KMS-11 (cell line): Measurements from ENCODE around the gene HACD2.

Source experiments
- H2AFZ ChIP-seq: fragments of 200-600 bp; sonication (generic); 2 replicates; pipeline ENCODE4 v1.6.1; 2016; ENCODE audit warnings: antibody characterized with exemption, mixed run types, low read depth
- H3K27ac ChIP-seq: fragments of 200-600 bp; sonication (generic); 2 replicates; pipeline ENCODE4 v1.6.1; 2016; ENCODE audit warnings: mild to moderate bottlenecking, mixed run types
- H3K27me3 ChIP-seq: fragments of 200-600 bp; sonication (generic); 2 replicates; pipeline ENCODE4 v1.6.1; 2017; ENCODE audit warnings: mild to moderate bottlenecking, low read depth, mixed run types, moderate library complexity; ENCODE audit not compliant: insufficient read depth
- H3K36me3 ChIP-seq: fragments of 200-600 bp; sonication (generic); 2 replicates; pipeline ENCODE4 v1.6.1; 2017; ENCODE audit warnings: mild to moderate bottlenecking, mixed run types; ENCODE audit not compliant: insufficient read depth
- H3K4me1 ChIP-seq: fragments of 200-600 bp; sonication (generic); 2 replicates; pipeline ENCODE4 v1.6.1; 2016; ENCODE audit warnings: mild to moderate bottlenecking, low read depth, mixed run types; ENCODE audit not compliant: poor library complexity, severe bottlenecking
- H3K4me2 ChIP-seq: fragments of 200-600 bp; sonication (generic); 2 replicates; pipeline ENCODE4 v1.7.0; 2016; ENCODE audit warnings: mild to moderate bottlenecking, mixed run types
- H3K4me3 ChIP-seq: fragments of 200-600 bp; sonication (generic); IDR thresholded peaks from 2 replicates; pipeline ENCODE4 v1.6.1; 2017; ENCODE audit warnings: low read depth, low read length, mixed read lengths; ENCODE audit not compliant: insufficient read depth
- H3K79me2 ChIP-seq: fragments of 200-600 bp; sonication (generic); 2 replicates; pipeline ENCODE4 v1.6.1; 2016; ENCODE audit warnings: low read depth, mixed run types; ENCODE audit not compliant: insufficient read depth
- H3K9ac ChIP-seq: fragments of 200-600 bp; sonication (generic); 2 replicates; pipeline ENCODE4 v1.6.1; 2016; ENCODE audit warnings: mild to moderate bottlenecking, mixed run types
- H4K20me1 ChIP-seq: fragments of 200-600 bp; sonication (generic); 2 replicates; pipeline ENCODE4 v1.6.1; 2016; ENCODE audit warnings: mild to moderate bottlenecking, mixed run types; ENCODE audit not compliant: insufficient read depth
- CTCF ChIP-seq: fragments of 200-600 bp; sonication (generic); conservative IDR thresholded peaks from 2 replicates; pipeline ENCODE4 v1.6.1; 2017; ENCODE audit warnings: low read depth, mild to moderate bottlenecking, antibody characterized with exemption, low read length, moderate library complexity, mixed read lengths

HACD2 gene

GRCh38 chr3:123546133-123546755 is 38.6 kb downstream of the HACD2 start:
- Histone ChIP-seq H3K4me1 (no peaks in the 10 kb centered on the region), H3K4me3 (no peak overlapping the region), H3K27ac (no peak overlapping the region), H3K36me3 (no peaks in the 10 kb centered on the region), H3K79me2 (no peaks in the 10 kb centered on the region), H2AFZ (no peak overlapping the region), H3K9ac (no peak overlapping the region), H3K4me2 (no peak overlapping the region), H3K27me3 (no peaks in the 10 kb centered on the region), H4K20me1 (no peaks in the 10 kb centered on the region)
- no peak for TF ChIP-seq CTCF

DNA sequence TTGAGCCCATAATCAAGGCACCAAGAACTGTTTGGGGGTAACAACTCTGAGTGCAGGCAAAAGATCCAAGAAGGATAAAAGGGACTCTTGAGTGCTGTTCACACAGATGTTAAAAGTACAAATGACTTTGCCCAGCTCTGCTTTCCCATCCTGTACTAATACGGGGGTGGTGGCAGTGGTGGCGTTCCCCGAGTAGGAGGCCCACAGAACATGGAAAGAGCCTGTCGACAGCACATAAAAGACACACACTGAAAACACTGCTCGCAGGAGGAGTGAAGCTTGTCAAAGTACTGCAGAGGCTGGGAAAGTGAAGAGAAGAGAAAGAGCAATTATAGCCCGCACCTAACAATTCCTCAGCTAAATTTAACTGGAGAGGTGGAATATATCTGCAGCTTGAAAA is 40.9 kb downstream of the HACD2 start:
- no peaks in the 10 kb centered on the region for H3K27me3 ChIP-seq
- H3K27ac ChIP-seq, result no peak overlapping the region
- H2AFZ ChIP-seq, result no peak overlapping the region
- H3K4me2 ChIP-seq, result no peak overlapping the region
- no peak for TF ChIP-seq CTCF
- no peaks in the 10 kb centered on the region for H4K20me1 ChIP-seq
- no peaks in the 10 kb centered on the region for H3K79me2 ChIP-seq
- H3K36me3 ChIP-seq, result no peaks in the 10 kb centered on the region
- no peaks in the 10 kb centered on the region for H3K4me1 ChIP-seq
- no peak overlapping the region for H3K9ac ChIP-seq
- H3K4me3 ChIP-seq, result no peak overlapping the region

- Histone ChIP-seq H3K27ac (no peak overlapping the region), H3K79me2 (no peaks in the 10 kb centered on the region), H4K20me1 (no peaks in the 10 kb centered on the region), H2AFZ (no peak overlapping the region), H3K36me3 (no peaks in the 10 kb centered on the region), H3K27me3 (no peaks in the 10 kb centered on the region), H3K4me3 (no peak overlapping the region), H3K4me1 (no peaks in the 10 kb centered on the region), H3K4me2 (no peak overlapping the region), H3K9ac (no peak overlapping the region)
- TF ChIP-seq CTCF, result no peak
Observed at GRCh38 chr3:123540285-123540684, 44.6 kb downstream of the HACD2 start.

GRCh38 chr3:123536153-123536895 is 48.5 kb downstream of the HACD2 start:
- H3K27me3 ChIP-seq, result no peaks in the 10 kb centered on the region
- no peaks in the 10 kb centered on the region for H3K79me2 ChIP-seq
- no peaks in the 10 kb centered on the region for H3K4me1 ChIP-seq
- no peak overlapping the region for H3K27ac ChIP-seq
- no peak for TF ChIP-seq CTCF
- no peak overlapping the region for H3K9ac ChIP-seq
- H3K4me2 ChIP-seq, result no peak overlapping the region
- no peak overlapping the region for H2AFZ ChIP-seq
- H4K20me1 ChIP-seq, result no peaks in the 10 kb centered on the region
- no peaks in the 10 kb centered on the region for H3K36me3 ChIP-seq
- no peak overlapping the region for H3K4me3 ChIP-seq
